ENCODE results near the gene KCNQ2. TPM values are rescaled to one million over a fixed set of nuclear protein-coding genes. Genes with fewer than 3 reads are reported as not detected.

Gene KCNQ2
- total and polyA plus RNA-seq, 12 donors = 0.03 to 3.8 (median 1.4) TPM; not detected in 7

DNA sequence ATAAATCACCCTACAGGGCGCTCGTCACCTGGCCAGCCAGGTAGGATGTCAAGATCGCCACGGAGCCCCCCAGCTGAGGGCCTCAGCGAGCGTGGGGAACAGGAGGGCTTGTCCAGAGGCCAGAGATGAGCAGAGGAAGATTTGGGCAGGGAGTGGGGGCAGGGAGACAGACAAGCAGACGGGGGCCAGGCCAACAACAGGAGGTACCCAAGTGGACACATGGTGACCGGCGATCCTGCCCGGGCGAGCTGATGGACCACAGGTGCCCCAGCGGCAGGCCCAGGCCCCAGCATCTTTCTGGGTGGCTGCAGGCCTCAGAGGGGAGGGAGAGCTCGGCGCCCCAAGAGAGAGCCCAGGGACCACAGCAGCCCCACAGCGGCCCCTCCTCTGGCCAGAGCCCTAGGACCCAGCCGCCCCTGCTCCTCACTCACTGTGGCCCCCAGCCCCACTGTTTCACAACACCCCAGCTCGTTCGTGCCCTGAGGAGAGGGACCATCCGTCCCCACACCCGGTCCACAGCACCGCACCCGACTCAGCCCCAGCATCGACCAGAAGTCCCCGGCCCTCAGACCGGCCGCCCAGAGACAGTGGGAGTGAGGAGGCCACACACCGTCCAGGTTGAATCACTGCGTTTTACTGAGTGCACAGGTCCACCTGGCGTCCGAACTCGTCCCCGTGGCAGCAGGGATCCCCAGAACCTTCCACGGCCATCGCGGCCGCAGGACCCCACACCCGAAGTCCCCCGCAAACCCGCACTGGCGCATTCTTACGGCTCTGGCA, 72.7 kb downstream of the KCNQ2 start:
- DNase-seq (no peak), ATAC-seq (no peak)
- intact Hi-C loops (cut with DNase I) = no loop called here
- Histone ChIP-seq H3K9me3 (no peaks in the 10 kb centered on the region), H3K36me3 (no peaks in the 10 kb centered on the region), H3K4me3 (no peak overlapping the region), H3K27ac (no peak overlapping the region), H3K27me3 (peaks cover 0 to 77% (median 18%) of the 10 kb centered on the region in 7 donors), H3K4me1 (no peaks in the 10 kb centered on the region)
- WGBS, 2 donors = 86 to 87% methylated on average over 41 of the region's 41 CpGs
- TF ChIP-seq, protein P1, sequence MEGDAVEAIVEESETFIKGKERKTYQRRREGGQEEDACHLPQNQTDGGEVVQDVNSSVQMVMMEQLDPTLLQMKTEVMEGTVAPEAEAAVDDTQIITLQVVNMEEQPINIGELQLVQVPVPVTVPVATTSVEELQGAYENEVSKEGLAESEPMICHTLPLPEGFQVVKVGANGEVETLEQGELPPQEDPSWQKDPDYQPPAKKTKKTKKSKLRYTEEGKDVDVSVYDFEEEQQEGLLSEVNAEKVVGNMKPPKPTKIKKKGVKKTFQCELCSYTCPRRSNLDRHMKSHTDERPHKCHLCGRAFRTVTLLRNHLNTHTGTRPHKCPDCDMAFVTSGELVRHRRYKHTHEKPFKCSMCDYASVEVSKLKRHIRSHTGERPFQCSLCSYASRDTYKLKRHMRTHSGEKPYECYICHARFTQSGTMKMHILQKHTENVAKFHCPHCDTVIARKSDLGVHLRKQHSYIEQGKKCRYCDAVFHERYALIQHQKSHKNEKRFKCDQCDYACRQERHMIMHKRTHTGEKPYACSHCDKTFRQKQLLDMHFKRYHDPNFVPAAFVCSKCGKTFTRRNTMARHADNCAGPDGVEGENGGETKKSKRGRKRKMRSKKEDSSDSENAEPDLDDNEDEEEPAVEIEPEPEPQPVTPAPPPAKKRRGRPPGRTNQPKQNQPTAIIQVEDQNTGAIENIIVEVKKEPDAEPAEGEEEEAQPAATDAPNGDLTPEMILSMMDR (IDR thresholded peaks at IDR 0.05) = no peak

DNA sequence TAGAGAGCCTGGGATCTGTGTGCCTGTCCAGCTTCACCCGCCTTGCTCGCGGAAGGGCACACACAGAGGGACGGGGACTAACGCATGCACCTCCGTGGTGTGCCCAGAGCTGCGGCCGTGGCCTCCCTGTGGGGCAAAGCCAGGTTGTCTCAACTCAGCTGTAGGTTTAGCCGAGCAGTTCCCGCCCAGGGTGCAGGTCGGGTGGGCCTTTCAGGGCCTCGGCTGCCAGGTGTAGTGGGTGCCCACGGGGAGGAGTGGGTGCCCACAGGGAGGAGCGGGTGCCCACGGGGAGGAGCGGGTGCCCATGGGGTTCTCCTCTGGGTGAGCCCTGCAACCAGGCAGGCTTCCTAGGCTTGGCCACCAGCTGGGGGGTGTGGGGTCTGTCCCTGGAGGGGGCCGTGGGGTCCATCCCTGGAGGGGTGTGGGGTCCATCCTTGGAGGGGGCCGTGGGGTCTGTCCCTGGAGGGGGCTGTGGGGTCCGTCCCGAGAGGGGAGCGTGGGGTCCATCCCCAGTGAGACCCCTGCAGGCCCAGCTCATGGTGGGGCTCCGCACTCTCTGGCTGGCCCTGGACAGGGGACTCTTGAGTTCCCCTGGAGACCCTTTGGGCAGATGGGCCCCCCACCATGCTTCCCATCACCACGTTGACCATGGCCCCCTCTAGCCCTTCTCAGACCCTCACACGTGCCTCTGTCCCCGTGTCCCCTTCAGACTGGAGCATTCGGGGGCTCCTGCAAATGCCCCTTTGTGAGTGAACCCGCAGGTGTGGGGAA, 73.5 kb downstream of the KCNQ2 start:
- intact Hi-C loops (cut with DNase I) = no loop called here
- Histone ChIP-seq H3K27me3 (peaks cover 0 to 79% (median 21%) of the 10 kb centered on the region in 7 donors), H3K36me3 (no peaks in the 10 kb centered on the region), H3K4me3 (no peak overlapping the region), H3K9me3 (no peaks in the 10 kb centered on the region), H3K4me1 (no peaks in the 10 kb centered on the region), H3K27ac (no peak overlapping the region)
- 81 to 87% methylated on average over 27 of the region's 27 CpGs for WGBS, 2 donors
- ATAC-seq = no peak
- no peak for DNase-seq
- TF ChIP-seq, protein P1 (IDR thresholded peaks at IDR 0.05) = no peak

DNA sequence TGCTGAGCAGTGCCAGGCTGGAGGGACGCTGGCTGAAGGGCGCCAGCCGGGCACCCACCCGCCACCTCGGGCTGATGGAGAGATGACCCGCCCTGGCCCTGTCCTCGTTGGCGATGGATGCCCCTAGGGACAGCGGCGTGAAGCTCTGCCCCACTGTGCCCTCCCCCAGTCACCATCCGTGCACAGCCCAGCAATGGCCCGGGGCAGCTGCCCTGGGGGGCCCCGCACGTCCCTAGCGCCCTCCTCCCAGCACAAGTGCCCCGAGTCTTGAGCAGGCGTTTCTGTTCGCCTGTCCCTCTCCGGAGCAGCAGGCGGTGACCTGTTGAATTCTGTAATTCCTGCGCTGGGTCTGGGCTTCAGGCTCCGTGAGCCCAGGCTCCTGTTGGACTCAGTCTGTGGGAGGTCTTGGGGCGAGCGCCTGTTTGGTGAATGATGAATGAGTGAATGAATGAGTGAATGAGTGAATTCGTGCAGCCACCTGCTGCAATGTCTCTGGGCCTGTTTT, 74.5 kb downstream of the KCNQ2 start:
- Histone ChIP-seq H3K27ac (no peak overlapping the region), H3K9me3 (no peaks in the 10 kb centered on the region), H3K4me3 (no peak overlapping the region), H3K27me3 (peaks cover 0 to 77% (median 29%) of the 10 kb centered on the region in 7 donors), H3K4me1 (no peaks in the 10 kb centered on the region), H3K36me3 (no peaks in the 10 kb centered on the region)
- ATAC-seq (no peak), DNase-seq (no peak)
- intact Hi-C loops (cut with DNase I) = no loop called here
- TF ChIP-seq, protein P1 (IDR thresholded peaks at IDR 0.05) = no peak
- 83 to 84% methylated on average over 25 of the region's 25 CpGs for whole genome bisulfite sequencing, 2 donors

DNA sequence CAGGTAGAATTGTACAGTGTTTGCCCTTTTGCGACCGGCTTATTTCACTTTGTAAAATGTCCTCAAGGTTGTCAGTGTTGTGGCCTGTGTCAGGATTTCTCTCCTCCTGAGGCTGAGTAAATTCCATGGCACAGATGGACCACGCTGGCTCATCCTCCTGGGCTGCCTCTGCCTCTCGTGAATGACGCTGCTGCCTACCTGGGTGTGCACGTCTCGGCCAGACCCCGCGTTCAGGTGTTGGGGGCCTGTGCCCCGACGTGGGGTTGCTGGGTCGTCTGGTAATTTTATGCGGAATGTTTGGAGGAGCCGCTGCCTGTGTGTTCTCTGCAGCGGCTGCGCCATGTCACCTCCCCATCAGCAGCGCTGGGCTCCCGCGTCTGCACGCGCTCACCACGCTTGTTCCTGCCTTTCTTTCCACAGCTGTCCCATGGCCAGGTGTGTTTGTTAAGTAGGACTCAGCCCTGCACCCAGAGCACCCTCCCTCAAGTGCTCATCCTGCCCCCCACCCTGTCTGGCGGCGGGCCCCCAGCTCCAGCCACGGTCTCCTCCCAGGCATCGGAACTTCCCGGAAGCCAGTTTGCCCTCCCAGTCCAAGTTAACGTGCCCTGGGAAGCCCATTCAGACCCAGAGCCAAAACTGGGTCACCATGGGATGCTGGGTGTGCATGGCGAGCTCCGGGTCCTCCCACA, 75.2 kb downstream of the KCNQ2 start:
- 81 to 82% methylated on average over 30 of the region's 30 CpGs for WGBS, 2 donors
- DNase-seq = no peak
- H3K4me1 ChIP-seq = no peaks in the 10 kb centered on the region
- no peaks in the 10 kb centered on the region for H3K9me3 ChIP-seq
- no peaks in the 10 kb centered on the region for H3K36me3 ChIP-seq
- peaks cover 0 to 71% (median 31%) of the 10 kb centered on the region in 7 donors for H3K27me3 ChIP-seq
- intact Hi-C loops (cut with DNase I) = no loop called here
- no peak for ATAC-seq
- H3K27ac ChIP-seq = no peak overlapping the region
- TF ChIP-seq, protein P1 (IDR thresholded peaks at IDR 0.05) = no peak
- no peak overlapping the region for H3K4me3 ChIP-seq

Measured in heart right ventricle (tissue), 16 donors.